KOPT-K1 (cell line): ENCODE results near the gene TMEM82.

Experiments used
- H3K27ac ChIP-seq: fragments of 200-600 bp; sonication (generic); 2 replicates; pipeline ENCODE4 v1.5.1; 2016; ENCODE audit warnings: antibody characterized with exemption, mild to moderate bottlenecking, low read depth, low read length; ENCODE audit not compliant: poor library complexity, severe bottlenecking
- H3K36me3 ChIP-seq: fragments of 200-600 bp; sonication (generic); 2 replicates; pipeline ENCODE4 v1.5.1; 2017; ENCODE audit warnings: antibody characterized with exemption, mild to moderate bottlenecking, low read length, moderate library complexity; ENCODE audit not compliant: insufficient read depth
- H3K9me3 ChIP-seq: fragments of 200-600 bp; sonication (generic); 2 replicates; pipeline ENCODE4 v1.5.1; 2017; ENCODE audit warnings: antibody characterized with exemption, low read length, mild to moderate bottlenecking; ENCODE audit not compliant: insufficient read depth, poor library complexity, severe bottlenecking

Gene TMEM82

DNA sequence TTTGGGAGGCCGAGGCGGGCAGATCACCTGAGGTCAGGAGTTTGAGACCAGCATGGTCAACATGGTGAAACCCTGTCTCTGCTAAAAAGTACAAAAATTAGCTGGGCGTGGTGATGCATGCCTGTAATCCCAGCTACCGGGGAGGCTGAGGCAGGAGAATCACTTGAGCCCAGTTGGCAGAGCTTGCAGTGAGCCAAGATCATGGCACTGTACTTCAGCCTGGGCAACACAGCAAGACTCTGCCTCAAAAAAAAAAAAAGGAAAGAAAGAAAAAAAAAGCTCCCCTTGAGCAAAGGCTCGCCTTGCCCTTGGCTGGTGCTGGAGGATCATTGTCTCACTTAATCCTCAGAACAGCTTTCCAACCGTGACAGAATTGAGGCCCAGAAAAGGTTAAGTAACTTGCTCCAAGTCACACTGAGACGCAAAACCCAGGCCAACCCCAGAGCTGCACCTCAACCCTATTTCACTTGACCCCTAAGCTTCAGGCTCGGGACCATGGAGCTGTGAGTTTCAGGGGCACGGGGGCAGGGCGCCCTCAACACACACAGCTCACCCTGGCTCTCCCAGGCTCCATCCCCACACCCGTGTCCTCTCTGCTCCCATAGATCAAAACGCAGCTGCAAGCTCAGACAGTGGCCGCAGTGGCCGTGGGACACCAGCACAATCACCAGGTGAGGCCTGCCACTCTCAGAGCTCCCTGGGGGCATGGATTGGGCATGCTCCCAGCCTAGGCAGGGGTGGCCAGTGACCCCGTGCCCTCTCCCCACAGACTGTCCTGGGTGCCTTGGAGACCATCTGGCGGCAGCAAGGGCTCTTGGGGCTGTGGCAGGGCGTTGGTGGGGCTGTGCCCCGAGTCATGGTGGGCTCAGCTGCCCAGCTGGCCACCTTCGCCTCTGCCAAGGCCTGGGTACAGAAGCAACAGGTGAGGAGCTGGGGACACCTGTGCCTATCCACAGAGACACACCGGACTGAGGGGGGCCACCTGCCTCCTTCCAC lies 4.7 kb upstream of the TMEM82 start:
- Histone ChIP-seq H3K9me3 (no peaks in the 10 kb centered on the region), H3K27ac (no peak overlapping the region), H3K36me3 (peaks cover 24% of the 10 kb centered on the region)

DNA sequence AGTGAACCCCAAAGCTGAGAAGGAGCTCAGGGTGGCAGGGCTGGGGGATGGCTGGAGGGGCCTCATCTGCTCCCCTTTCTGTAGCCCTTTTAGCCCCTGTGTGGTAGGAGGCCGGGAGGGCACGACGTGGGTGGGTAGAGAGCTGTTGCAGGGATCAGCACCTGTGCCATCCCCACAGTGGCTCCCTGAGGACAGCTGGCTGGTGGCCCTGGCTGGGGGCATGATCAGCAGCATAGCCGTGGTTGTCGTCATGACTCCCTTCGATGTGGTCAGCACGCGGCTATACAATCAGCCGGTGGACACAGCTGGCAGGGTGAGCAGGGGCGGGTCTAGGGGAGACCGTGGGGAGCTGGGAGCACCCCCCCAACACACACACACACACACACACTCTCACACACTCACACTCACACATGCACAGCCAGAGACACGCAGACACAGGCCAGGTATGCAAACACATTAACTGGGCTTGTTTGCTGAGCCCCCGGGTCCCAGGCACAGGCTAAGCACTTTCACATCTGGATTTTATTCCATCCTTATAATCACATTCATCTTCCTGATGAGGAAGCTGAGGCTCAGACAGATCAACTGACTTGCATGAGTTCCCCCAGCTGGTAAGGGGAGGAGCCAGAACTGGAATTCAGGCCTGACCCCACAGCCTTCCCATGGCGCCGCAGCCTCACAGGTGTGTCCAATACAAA lies 3.7 kb upstream of the TMEM82 start:
- Histone ChIP-seq H3K27ac (no peak overlapping the region), H3K9me3 (no peaks in the 10 kb centered on the region), H3K36me3 (peaks cover 14% of the 10 kb centered on the region)

DNA sequence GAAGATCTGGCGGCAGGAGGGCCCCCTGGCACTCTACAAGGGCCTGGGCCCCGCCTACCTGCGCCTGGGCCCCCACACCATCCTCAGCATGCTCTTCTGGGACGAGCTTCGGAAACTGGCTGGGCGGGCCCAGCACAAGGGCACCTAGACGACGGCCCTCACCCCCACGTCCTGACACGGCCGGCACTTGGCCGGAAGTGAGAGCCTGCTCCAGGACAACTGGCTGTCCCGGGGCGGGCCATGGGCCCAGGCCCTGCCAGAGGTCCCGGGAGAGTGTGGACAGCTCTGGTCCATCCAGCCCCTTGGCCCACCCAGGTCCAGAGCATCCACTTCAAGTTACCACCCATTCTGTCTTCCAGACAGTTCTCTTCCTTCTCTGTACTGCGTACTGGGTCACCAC lies 3.0 kb upstream of the TMEM82 start:
- Histone ChIP-seq H3K36me3 (peaks cover 7% of the 10 kb centered on the region), H3K27ac (no peak overlapping the region), H3K9me3 (no peaks in the 10 kb centered on the region)

DNA sequence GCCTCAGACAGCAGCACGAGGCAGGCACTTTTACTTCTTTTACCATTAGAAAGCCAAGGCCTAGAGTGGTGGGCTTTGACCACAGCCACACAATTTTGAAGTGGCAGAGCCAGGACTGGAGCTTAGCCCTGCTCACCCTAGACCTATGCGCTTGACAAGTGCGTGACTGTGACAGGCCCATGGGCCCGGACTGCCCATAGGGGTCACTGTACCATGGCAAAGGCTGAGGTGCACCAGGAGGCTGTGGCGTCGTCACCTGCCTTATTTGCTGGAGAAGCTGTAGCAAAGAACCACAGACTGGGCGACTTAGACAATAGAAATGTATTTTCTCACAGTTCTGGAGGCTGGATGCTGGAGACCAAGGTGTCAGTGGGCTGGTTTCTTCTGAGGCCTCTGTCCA lies 2.6 kb upstream of the TMEM82 start:
- H3K27ac ChIP-seq, result no peak overlapping the region
- peaks cover 2% of the 10 kb centered on the region; the same call in 1 of the 2 replicates for H3K36me3 ChIP-seq
- H3K9me3 ChIP-seq, result no peaks in the 10 kb centered on the region

DNA sequence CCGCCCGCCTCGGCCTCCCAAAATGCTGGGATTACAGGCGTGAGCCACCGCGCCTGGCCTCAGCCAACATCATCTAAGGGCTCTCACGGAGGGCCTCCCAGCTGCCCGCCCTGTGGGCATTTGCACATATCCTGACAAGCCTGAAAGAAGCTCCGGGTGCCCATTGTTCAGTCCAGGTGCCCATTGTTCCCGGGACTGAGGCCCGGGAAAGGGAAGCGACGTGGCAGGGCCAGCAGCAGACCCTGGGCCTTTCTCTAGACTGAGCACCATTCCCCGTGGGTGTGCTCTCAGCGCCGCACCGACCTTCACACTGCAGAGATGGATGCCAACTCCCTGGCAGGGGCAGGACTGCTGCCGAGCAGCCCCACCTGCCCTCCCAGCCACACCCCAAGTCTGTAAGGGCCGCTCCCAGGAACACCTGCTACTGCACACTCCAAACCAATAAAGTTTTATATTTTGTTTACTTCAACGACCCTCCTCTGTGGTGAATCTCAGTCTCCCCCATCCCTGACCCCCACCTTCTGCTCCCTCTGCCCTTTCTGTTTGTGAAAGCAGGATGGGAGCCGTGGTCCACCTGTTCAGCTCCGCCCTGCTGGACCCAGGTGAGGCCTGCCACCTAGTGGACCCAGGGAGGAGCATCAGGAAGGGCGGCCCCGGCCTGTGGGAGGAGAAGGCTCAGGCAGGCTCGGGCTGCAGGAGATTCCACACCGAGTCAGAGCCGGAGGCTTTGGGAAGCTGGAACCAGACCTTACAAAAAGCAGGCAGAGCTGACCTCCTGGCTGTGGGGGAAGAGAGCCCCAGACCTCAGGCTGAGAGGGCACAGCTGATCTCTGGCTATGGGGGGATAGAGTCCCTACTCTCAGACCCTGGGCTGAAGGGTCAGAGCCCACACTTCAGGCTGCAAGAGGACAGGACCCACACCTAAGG lies 1.1 kb upstream of the TMEM82 start:
- Histone ChIP-seq H3K36me3 (no peaks in the 10 kb centered on the region), H3K9me3 (no peaks in the 10 kb centered on the region), H3K27ac (no peak overlapping the region)

DNA sequence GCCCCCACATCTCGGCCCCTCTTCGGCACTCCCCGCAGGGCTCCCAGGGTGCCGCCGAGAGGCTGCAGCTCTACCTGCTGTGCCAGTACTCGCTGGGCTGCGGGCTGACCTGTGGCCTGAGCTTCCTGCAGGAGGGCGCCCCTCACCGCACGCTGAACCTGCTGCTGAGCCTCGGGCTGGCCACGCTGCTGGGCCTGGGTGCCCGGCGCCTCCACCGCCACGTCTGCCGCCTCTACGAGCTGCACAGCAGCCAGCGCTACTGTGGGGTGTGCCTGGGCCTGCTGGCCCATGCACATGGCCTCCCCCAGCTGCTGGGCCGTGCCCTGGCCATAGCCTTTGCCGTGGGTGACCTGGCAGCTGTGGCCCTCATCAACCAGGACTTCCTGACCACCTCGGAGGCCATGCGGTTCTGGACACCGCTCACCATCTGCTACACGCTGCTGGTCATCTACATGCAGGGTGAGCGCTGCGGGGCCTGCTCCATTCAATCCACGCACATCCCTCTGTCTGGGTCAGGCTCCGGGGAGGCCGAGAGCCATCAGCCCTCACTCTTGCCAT lies 1.9 kb downstream of the TMEM82 start:
- no peaks in the 10 kb centered on the region for H3K36me3 ChIP-seq
- H3K9me3 ChIP-seq, result no peaks in the 10 kb centered on the region
- H3K27ac ChIP-seq, result no peak overlapping the region

DNA sequence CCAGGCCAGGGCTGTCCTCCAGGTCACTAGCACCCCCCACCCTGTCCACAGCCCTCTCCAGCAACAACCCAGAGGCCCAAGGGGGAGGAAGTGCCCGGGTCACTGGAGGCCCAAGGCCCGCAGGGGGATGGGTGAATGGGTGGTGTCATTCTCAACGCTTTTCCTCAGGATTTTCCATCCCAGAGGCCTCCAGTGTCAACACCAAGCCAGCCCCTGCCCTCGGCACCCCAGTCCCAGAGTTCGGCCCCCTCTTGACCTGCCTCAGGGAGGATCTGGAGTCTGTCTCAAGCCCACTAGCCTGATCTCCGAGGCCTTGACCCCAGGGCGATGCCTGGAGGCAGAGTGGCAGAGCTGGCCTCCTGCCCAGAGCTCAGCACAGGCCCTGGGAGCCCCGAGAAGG lies 5.1 kb downstream of the TMEM82 start:
- H3K27ac ChIP-seq, result no peak overlapping the region

DNA sequence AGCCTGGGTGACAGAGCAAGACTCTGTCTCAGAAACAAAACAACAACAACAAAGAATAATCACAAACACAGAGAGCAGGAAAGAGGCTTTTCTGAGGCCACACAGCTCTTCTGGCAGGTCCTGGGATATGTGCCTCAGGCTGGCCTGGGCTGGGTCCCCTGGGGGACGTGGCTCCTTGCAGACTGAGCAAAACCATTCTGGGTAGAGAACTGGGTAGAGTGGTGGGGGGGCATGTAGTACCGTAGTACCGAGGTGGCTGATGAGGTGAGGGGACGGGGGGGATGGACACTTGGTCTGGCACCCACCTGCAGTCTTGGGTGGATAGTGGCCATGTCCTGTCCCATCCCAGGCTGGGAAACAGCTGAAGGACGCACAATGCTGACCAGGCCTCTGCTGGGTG lies 6.0 kb downstream of the TMEM82 start:
- H3K36me3 ChIP-seq, result no peaks in the 10 kb centered on the region
- no peak overlapping the region for H3K27ac ChIP-seq
- H3K9me3 ChIP-seq, result no peaks in the 10 kb centered on the region

More for the DNA sequence above, 5.1 kb downstream of the TMEM82 start:
- H3K9me3 ChIP-seq, result no peaks in the 10 kb centered on the region
- no peaks in the 10 kb centered on the region for H3K36me3 ChIP-seq

DNA sequence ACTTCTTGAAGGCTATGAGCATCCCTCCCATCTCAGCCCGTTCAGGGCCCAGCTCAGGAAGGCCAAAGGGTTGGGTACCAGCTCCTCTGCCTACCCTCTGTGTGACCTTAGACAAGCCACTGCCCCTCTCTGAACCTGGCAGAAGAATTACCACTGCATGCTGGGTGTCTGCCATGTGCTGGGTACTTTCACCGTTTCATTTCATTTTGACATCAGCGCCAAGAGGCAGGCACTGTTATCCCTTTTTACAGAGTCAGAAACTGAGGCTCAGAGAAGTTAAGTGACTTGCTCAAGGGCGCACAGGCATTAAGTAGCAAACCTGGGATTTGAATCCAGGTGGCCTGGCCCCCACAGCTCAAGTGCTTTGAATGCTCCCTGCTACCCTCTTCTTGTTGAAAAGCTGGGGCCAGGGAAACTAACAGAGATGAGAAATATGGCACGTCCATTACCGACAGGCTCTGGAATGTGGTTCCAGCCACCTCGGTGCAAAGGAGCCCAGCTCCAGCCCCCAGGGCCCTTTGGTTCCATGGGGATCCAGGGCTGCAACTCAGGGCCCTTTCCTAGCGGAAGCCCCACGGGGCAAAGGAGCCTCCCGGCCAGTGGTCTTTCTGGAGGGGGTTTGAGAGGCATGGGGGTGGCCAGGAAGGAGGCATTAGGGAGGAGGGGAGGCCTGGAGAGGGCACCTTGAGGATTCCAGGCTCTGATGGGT lies 6.5 kb downstream of the TMEM82 start:
- H3K36me3 ChIP-seq, result no peaks in the 10 kb centered on the region
- H3K9me3 ChIP-seq, result no peaks in the 10 kb centered on the region
- no peak overlapping the region for H3K27ac ChIP-seq

DNA sequence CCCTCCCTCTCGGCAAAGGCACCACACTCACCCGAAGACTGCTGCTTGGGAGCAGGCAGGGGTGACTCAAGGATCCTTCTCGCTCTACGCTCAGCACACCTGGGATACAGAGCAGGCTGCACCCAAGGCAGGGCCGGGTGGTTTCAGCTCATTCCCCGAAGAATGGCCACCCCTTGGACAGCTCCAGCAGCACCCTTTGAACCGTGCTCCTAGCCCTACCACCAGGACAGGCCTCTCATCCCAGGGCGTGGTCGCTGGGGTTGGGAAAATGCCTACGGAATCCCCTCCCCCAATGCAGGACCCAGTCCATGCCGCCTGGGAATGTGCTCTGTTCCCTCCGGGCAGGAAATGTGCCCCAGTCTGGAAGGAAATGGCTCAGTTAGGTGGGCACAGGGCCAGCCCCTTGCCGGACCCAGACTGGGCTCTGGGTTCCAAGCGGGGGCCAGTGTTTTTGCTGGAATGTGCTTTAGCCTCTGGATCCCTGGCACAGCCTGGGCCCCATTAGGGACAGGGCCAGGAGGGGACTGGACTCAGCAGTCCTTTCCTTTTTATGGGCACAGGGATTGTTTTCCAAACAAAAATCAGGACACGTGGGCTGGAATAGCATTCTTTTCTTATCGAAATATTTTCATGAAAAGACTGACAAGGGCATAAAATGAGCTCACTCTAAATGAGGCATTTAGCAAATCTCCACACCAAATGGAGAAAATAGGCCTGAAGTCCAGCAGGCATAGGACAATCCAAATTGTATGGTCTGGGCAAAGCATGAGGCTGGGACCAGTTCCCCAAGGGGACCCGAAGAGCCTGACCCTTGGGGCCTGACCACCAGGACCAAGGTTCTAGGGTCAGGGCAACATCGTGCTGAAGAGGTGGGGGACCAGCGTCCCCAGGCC lies 7.3 kb downstream of the TMEM82 start:
- no peaks in the 10 kb centered on the region for H3K36me3 ChIP-seq
- H3K27ac ChIP-seq, result no peak overlapping the region
- no peaks in the 10 kb centered on the region for H3K9me3 ChIP-seq

DNA sequence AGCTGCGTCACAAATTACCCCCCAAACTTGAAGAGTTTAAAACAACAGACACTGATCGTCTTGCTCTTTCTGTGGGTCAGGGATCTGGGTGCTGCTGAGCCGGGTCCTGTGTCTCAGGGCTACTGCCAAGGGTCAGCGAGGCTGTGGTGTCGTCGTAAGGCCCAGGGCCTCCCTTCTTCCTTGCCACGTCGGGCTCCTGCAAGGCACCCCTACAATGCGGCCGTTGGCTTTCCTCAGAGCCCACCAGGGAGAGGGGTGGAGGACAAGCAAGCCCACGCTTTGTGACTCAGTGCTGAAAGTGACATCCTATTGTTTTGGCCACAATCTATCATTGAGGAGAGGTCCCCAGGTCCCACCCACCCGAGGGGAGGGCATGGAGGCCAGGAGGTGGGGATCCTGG lies 8.6 kb downstream of the TMEM82 start:
- Histone ChIP-seq H3K9me3 (no peaks in the 10 kb centered on the region), H3K27ac (no peak overlapping the region), H3K36me3 (no peaks in the 10 kb centered on the region)

DNA sequence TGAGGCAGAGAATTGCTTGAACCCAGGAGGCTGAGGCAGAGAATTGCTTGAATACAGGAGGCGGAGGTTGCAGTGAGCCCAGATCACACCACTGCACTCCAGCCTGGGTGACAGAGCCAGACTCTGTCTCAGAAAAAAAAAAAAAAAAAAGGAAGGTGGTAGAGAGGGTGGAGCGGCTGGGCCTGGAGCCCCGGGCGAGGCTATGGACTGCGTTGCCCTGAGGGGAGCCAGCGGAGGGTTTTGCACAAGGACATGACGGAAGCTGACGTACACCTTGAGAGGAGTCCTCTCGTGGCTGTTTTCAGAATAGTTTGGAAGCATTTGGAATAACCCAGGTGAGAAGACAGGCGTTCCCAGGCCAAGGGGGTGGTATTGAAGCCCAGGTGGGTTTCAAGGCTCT lies 9.4 kb downstream of the TMEM82 start:
- Histone ChIP-seq H3K36me3 (no peaks in the 10 kb centered on the region), H3K9me3 (no peaks in the 10 kb centered on the region), H3K27ac (no peak overlapping the region)

DNA sequence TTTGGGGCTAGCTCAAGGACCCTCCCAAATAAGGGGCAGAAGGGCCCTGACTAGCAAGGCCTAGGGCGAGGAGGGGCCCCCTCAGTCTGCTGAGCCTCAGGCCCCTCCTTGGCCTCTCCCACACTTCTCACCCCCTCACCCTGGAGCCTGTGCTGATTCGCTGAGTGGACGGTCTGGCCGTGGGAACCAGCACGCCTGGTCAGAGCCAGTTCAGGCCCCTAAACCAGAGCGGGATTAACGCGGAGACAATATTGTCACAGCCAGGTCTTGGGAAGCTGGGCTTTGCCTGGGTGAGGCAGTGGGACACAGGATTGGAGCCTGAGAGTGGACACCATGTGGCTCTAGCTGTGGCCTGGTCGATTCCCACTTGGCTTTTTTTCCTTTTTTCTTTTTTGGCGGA lies 11.5 kb downstream of the TMEM82 start:
- H3K36me3 ChIP-seq, result no peaks in the 10 kb centered on the region
- H3K27ac ChIP-seq, result no peak overlapping the region
- no peaks in the 10 kb centered on the region for H3K9me3 ChIP-seq
